Measurements from ENCODE around the gene CRACR2A.

CRACR2A gene

GRCh38 chr12:3686463-3686862 lies 66.4 kb downstream of the CRACR2A start:
- Histone ChIP-seq H3K27me3 (replicated peaks; ENCODE audit: insufficient read depth, low read length) (no peaks in the 10 kb centered on the region), H3F3A (ENCODE audit: insufficient read depth, low read length) (no peaks in the 10 kb centered on the region), H3K27ac (ENCODE audit: low read length) (no peak overlapping the region), H3K79me2 (ENCODE audit: low read length) (no peaks in the 10 kb centered on the region), H3K4me2 (ENCODE audit: low read depth, low read length) (no peak overlapping the region), H3K9me3 (replicated peaks; ENCODE audit: insufficient read depth, low read length) (no peaks in the 10 kb centered on the region), H4K20me1 (ENCODE audit: insufficient read depth, low read length) (no peaks in the 10 kb centered on the region), H3K4me3 (ENCODE audit: low read length) (no peak overlapping the region), H3K9me2 (replicated peaks; ENCODE audit: insufficient read depth, low read length) (no peaks in the 10 kb centered on the region), H3K4me1 (ENCODE audit: low read length) (no peaks in the 10 kb centered on the region), H3K9ac (ENCODE audit: low read length) (no peak overlapping the region), H2AFZ (ENCODE audit: low read length) (no peak overlapping the region), H3K36me3 (replicated peaks; ENCODE audit: insufficient read depth, low read length) (no peaks in the 10 kb centered on the region)
- no peak for DNase-seq
- TF ChIP-seq, protein P1, sequence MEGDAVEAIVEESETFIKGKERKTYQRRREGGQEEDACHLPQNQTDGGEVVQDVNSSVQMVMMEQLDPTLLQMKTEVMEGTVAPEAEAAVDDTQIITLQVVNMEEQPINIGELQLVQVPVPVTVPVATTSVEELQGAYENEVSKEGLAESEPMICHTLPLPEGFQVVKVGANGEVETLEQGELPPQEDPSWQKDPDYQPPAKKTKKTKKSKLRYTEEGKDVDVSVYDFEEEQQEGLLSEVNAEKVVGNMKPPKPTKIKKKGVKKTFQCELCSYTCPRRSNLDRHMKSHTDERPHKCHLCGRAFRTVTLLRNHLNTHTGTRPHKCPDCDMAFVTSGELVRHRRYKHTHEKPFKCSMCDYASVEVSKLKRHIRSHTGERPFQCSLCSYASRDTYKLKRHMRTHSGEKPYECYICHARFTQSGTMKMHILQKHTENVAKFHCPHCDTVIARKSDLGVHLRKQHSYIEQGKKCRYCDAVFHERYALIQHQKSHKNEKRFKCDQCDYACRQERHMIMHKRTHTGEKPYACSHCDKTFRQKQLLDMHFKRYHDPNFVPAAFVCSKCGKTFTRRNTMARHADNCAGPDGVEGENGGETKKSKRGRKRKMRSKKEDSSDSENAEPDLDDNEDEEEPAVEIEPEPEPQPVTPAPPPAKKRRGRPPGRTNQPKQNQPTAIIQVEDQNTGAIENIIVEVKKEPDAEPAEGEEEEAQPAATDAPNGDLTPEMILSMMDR (IDR thresholded peaks at IDR 0.05; ENCODE audit: low read length), result no peak
- TF ChIP-seq EZH2 (optimal IDR thresholded peaks at IDR 0.05; ENCODE audit: low read depth, low read length) (no peak), EZH2phosphoT487 (IDR thresholded peaks at IDR 0.05; ENCODE audit: low read length) (no peak)

GRCh38 chr12:3685830-3686229 lies 67.1 kb downstream of the CRACR2A start:
- Histone ChIP-seq H3K36me3 (replicated peaks; ENCODE audit: insufficient read depth, low read length) (no peaks in the 10 kb centered on the region), H2AFZ (ENCODE audit: low read length) (no peak overlapping the region), H3K27ac (ENCODE audit: low read length) (no peak overlapping the region), H3K79me2 (ENCODE audit: low read length) (no peaks in the 10 kb centered on the region), H3K9me3 (replicated peaks; ENCODE audit: insufficient read depth, low read length) (no peaks in the 10 kb centered on the region), H3K9ac (ENCODE audit: low read length) (no peak overlapping the region), H4K20me1 (ENCODE audit: insufficient read depth, low read length) (no peaks in the 10 kb centered on the region), H3K4me2 (ENCODE audit: low read depth, low read length) (no peak overlapping the region), H3K9me2 (replicated peaks; ENCODE audit: insufficient read depth, low read length) (no peaks in the 10 kb centered on the region), H3K4me1 (ENCODE audit: low read length) (no peaks in the 10 kb centered on the region), H3K27me3 (replicated peaks; ENCODE audit: insufficient read depth, low read length) (no peaks in the 10 kb centered on the region), H3K4me3 (ENCODE audit: low read length) (no peak overlapping the region), H3F3A (ENCODE audit: insufficient read depth, low read length) (no peaks in the 10 kb centered on the region)
- DNase-seq, result no peak
- TF ChIP-seq, protein P1 (IDR thresholded peaks at IDR 0.05; ENCODE audit: low read length), result no peak
- no peak for TF ChIP-seq EZH2phosphoT487 (IDR thresholded peaks at IDR 0.05; ENCODE audit: low read length)
- no peak for TF ChIP-seq EZH2 (optimal IDR thresholded peaks at IDR 0.05; ENCODE audit: low read depth, low read length)

GRCh38 chr12:3684449-3685051 lies 68.4 kb downstream of the CRACR2A start:
- Histone ChIP-seq H3K4me3 (ENCODE audit: low read length) (no peak overlapping the region), H4K20me1 (ENCODE audit: insufficient read depth, low read length) (no peaks in the 10 kb centered on the region), H3K36me3 (replicated peaks; ENCODE audit: insufficient read depth, low read length) (no peaks in the 10 kb centered on the region), H3K9ac (ENCODE audit: low read length) (no peak overlapping the region), H3K79me2 (ENCODE audit: low read length) (no peaks in the 10 kb centered on the region), H3K27ac (ENCODE audit: low read length) (no peak overlapping the region), H3K4me1 (ENCODE audit: low read length) (no peaks in the 10 kb centered on the region), H3K27me3 (replicated peaks; ENCODE audit: insufficient read depth, low read length) (no peaks in the 10 kb centered on the region), H3K9me3 (replicated peaks; ENCODE audit: insufficient read depth, low read length) (no peaks in the 10 kb centered on the region), H3K9me2 (replicated peaks; ENCODE audit: insufficient read depth, low read length) (no peaks in the 10 kb centered on the region), H3K4me2 (ENCODE audit: low read depth, low read length) (no peak overlapping the region), H2AFZ (ENCODE audit: low read length) (no peak overlapping the region), H3F3A (ENCODE audit: insufficient read depth, low read length) (no peaks in the 10 kb centered on the region)
- TF ChIP-seq, protein P1 (IDR thresholded peaks at IDR 0.05; ENCODE audit: low read length), result no peak
- TF ChIP-seq EZH2phosphoT487 (IDR thresholded peaks at IDR 0.05; ENCODE audit: low read length) (no peak), EZH2 (optimal IDR thresholded peaks at IDR 0.05; ENCODE audit: low read depth, low read length) (no peak)
- no peak for DNase-seq

Measured in MM.1S (cell line).